Coronary artery (tissue), 2 donors: ENCODE results near the gene FAM114A1.
"Not testable (repeated sequence)": the region's sequence is repeated elsewhere in the genome, so short reads cannot be mapped to it uniquely, and the experiment has no call there.

Experiments
- DNase-seq: peaks from one replicate; pipeline ENCODE4 v3.0.0-alpha.2; 2017; ENCODE audit warnings: low spot score
- H3K27ac ChIP-seq, 2 donors: fragments of 200-600 bp; sonication (generic); one replicate each; pipeline ENCODE4 v1.5.1; 2016 to 2019
- H3K4me3 ChIP-seq: fragments of 200-600 bp; sonication (generic); 2 replicates; pipeline ENCODE4 v1.5.1; 2016; ENCODE audit warnings: mild to moderate bottlenecking, moderate library complexity
- CTCF ChIP-seq: fragments of 200-600 bp; sonication (generic); IDR thresholded peaks from one replicate; pipeline ENCODE4 v1.5.1; 2019; ENCODE audit warnings: antibody characterized with exemption

FAM114A1 gene

GRCh38 chr4:38909015-38909414 is 41.4 kb downstream of the FAM114A1 start:
- DNase-seq, result no peak
- Histone ChIP-seq H3K27ac (no peak overlapping the region), H3K4me3 (no peak overlapping the region)
- TF ChIP-seq CTCF, result no peak

DNA sequence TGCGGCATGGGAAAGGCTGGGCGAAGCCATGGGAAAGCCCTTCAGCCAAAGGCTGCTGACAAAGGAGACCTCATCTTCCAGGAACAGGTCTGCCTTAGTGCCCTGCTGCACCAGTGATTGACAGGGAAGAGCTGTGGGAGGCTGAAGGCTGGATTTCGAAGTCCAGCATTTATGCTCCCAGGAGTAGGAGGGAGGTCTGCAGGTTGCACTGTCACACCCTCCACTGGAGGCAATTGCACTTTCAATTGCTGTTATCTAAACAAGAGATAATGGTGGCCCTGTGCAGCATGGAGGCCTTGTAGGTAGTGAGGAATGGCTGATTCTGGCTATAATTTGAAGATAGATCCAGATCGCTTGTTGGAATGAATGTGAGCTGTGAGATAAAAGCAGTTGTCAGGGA is 43.7 kb downstream of the FAM114A1 start:
- TF ChIP-seq CTCF, result no peak
- Histone ChIP-seq H3K4me3 (no peak overlapping the region), H3K27ac (no peak overlapping the region)
- no peak for DNase-seq

- no peak for DNase-seq
- no peak for TF ChIP-seq CTCF
- Histone ChIP-seq H3K4me3 (no peak overlapping the region), H3K27ac (no peak overlapping the region)
Observed at GRCh38 chr4:38914854-38915253, 47.2 kb downstream of the FAM114A1 start.

DNA sequence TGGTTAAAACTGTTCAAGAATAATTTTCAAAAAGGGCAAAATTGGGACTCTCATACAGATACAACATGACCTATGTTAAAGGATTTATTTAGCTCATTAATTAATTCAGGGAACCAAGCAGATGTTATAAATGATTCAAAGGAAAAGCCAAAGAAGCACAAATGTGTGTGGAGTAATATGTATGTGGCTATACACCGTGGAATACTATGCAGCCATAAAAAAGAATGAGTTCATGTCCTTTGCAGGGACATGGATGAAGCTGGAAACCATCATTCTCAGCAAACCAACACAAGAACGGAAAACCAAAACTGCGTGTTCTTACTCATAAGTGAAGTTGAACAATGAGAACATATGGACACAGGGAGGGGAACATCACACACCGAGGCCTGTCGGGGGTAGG is 48.7 kb downstream of the FAM114A1 start:
- DNase-seq, H3K27ac ChIP-seq, H3K4me3 ChIP-seq: not testable (repeated sequence)

DNA sequence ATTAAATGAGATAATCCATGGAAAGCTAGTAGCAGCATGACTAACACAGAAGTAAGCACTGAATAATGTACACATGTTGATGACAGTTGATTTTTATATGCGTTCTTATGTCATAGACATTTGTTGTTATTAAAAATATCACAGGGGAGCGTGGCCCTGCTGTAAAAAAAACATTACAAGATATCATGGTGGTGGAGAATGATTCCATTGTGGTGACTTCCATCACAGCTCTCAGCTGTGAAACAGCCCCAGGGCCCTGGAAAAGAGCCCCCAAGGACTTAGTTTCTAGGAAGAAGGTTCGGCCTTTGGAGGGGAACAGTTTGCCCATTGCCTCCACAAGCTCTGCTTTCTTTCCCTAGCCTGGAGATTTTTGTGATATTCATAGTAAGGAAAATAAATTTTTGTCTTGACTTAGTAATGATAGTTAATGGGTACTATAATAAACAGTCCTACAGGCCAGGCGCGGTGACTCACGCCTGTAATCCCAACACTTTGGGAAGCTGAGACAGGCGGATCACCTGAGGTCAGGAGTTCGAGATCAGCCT is 49.9 kb downstream of the FAM114A1 start:
- TF ChIP-seq CTCF, result no peak
- no peak for DNase-seq
- Histone ChIP-seq H3K27ac (no peak overlapping the region), H3K4me3 (no peak overlapping the region)

DNA sequence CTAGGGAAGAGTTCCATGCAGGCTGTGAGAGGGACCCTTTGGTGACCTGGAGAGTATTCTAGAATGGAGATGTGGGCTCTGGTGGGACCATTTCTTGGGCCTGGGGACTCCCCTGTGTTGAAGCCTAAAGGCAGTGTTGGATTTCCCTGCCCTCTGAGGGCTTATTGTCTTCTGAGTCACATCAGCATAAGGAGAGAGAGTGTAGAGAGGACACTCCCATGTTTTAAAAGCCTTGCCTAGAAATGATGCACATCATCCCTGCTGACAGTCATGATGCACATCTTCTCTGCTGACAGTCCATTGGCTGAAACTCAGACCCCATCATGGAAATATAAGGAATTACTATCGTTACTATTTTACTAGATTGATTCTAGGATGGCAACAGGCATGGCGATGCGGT is 51.9 kb downstream of the FAM114A1 start:
- no peak for TF ChIP-seq CTCF
- Histone ChIP-seq H3K27ac (no peak overlapping the region), H3K4me3 (no peak overlapping the region)
- DNase-seq, result no peak

- H3K4me3 ChIP-seq, result no peak overlapping the region
- H3K27ac ChIP-seq, result no peak overlapping the region
- DNase-seq, result no peak
- no peak for TF ChIP-seq CTCF
Observed at GRCh38 chr4:38920186-38920585, 52.6 kb downstream of the FAM114A1 start.

GRCh38 chr4:38920677-38921076 is 53.1 kb downstream of the FAM114A1 start:
- Histone ChIP-seq H3K27ac (no peak overlapping the region), H3K4me3 (no peak overlapping the region)
- no peak for DNase-seq
- TF ChIP-seq CTCF, result no peak
